ENCODE measurements around the gene PTPN5.
A peak's percentile ranks its signal among the peaks of the same experiment; 100 is the strongest.

PTPN5 gene

DNA sequence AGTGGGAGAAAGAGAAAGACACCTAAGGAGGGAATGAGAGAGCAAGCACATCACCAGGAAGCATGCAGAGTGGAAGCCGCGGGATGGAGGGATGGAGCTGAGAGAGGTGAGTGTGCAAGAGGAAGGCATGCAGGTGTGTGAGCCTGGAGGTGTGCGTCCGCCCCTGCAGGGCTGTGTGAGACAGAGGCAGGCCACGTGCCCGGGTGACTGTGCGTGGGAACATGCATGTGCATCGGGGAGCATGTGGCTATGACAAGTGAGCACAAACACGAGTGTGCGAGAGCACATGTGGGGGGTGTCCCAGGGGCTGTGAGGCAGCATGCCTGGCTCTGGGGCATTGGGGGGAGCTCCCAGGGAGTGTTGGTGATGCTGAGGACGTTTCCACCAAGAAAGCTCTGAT, 29.9 kb downstream of the PTPN5 start:
- no peaks in the 10 kb centered on the region for H3K36me3 Mint-ChIP-seq
- H3K4me3 Mint-ChIP-seq, result no peak overlapping the region
- H3K27me3 Mint-ChIP-seq, result peaks cover 9% of the 10 kb centered on the region
- no peak for ATAC-seq
- H3K9me3 Mint-ChIP-seq, result no peaks in the 10 kb centered on the region
- peaks cover 5% of the 10 kb centered on the region for H3K4me1 Mint-ChIP-seq
- no peak overlapping the region for H3K27ac Mint-ChIP-seq

DNA sequence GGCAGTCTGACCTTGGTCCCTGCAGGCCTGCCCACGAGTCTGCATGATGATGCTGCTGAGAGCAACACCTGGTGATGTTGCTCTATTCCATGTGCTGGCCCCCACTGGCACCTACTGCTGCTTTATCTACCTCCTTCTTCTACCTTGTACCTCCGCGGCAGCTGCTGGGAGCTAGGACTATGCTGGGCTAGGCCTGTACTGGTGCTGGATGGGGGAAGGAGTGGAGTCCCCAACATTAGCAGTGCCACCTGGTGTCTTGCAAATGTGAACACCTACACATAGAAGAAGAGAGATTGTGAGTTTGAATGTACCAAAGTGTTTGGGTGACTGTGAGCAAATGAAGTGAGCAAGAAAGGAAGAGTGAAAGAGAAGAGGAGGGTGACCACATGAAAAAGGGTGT, 30.5 kb downstream of the PTPN5 start:
- Mint-ChIP-seq H3K4me1 (peaks cover 5% of the 10 kb centered on the region), H3K4me3 (no peak overlapping the region), H3K36me3 (no peaks in the 10 kb centered on the region), H3K27me3 (peaks cover 9% of the 10 kb centered on the region), H3K27ac (no peak overlapping the region), H3K9me3 (no peaks in the 10 kb centered on the region)
- no peak for ATAC-seq

DNA sequence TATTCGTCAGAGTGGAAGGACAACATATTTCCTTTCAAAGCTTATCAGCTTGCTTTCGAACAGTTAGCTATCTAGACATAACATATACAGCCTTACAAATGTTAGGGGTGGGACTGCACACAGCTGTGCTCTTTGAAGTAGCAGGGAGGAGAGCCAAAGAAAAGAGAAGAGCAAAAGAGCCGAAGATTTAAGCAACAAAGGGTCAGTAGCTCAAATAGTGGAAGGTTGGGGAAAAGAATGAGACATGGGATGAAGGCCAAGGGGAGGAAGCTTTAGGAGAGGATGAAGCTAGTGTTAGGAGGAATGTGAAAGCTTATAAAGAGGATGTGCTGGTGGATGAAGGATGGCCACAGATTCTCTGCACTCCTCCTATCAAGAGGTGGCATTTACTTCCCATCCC, 33.8 kb downstream of the PTPN5 start:
- H3K36me3 Mint-ChIP-seq, result no peaks in the 10 kb centered on the region
- H3K27me3 Mint-ChIP-seq, result peaks cover 12% of the 10 kb centered on the region
- ATAC-seq, result no peak
- no peaks in the 10 kb centered on the region for H3K4me1 Mint-ChIP-seq
- no peaks in the 10 kb centered on the region for H3K9me3 Mint-ChIP-seq
- no peak overlapping the region for H3K4me3 Mint-ChIP-seq
- H3K27ac Mint-ChIP-seq, result no peak overlapping the region

DNA sequence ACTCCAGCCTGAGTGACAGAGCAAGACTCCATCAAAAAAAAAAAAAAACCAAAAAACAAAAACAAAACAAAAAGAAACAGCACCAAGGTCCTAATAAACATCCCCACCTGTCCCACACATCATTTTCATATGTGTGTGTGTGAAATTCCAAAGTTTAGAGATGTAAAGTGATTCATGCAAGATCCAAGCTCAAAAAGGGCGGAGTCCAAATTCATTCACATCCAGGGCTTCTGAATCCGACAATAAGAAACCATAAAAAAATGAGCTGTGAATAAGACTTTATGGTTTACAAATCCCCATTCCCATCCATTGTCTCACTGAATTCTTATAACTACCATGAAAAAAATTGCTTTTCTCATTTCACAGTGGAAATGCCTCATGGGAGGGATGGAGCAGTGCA, 34.7 kb downstream of the PTPN5 start:
- Mint-ChIP-seq H3K36me3 (no peaks in the 10 kb centered on the region), H3K27me3 (peaks cover 20% of the 10 kb centered on the region), H3K4me3 (no peak overlapping the region), H3K9me3 (no peaks in the 10 kb centered on the region), H3K27ac (no peak overlapping the region), H3K4me1 (no peaks in the 10 kb centered on the region)
- no peak for ATAC-seq

DNA sequence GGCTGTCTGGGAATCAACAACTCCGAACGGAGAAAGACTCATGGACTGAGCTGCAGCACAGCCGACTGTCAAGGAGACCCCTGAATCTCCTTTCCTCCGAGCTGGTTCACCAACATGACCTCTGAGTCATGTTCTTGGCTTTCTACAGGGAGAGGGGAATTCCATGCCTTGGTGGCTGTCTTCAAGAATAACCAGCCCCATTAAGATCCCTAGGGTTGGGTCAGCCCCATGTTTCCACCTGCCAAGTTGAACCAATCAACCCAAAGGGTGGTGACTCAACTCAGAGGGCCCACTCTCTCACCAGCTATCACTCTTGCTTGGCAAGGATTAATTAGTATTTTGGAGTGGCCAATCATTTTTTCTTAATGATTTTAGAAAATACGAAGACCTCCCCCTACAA, 37.3 kb downstream of the PTPN5 start:
- peak; percentile 37 for ATAC-seq
- Mint-ChIP-seq H3K4me3 (no peak overlapping the region), H3K4me1 (no peaks in the 10 kb centered on the region), H3K9me3 (no peaks in the 10 kb centered on the region), H3K36me3 (no peaks in the 10 kb centered on the region), H3K27me3 (peaks cover 23% of the 10 kb centered on the region), H3K27ac (no peak overlapping the region)

DNA sequence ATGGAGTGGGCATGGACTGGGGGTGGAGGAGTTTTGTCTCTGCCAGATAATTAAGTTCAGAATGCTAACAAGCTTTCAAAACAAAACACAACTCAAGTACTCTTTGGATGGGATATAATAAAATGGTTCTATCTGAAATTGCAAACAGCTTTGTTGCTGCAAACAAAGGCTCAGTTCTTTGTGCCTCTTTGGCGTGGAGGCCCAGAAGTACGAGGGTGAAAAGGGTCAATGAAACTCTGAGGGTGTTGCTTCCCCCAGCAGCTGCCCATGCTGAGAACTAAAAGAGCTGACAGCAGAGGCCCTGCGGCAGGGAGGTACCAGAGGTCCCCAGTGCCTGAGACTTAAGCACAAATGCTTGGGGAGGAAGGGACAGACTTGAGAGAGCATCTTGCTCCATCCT, 39.1 kb downstream of the PTPN5 start:
- Mint-ChIP-seq H3K27me3 (peaks cover 23% of the 10 kb centered on the region), H3K4me1 (no peaks in the 10 kb centered on the region), H3K9me3 (no peaks in the 10 kb centered on the region), H3K27ac (no peak overlapping the region), H3K4me3 (no peak overlapping the region), H3K36me3 (no peaks in the 10 kb centered on the region)
- no peak for ATAC-seq

DNA sequence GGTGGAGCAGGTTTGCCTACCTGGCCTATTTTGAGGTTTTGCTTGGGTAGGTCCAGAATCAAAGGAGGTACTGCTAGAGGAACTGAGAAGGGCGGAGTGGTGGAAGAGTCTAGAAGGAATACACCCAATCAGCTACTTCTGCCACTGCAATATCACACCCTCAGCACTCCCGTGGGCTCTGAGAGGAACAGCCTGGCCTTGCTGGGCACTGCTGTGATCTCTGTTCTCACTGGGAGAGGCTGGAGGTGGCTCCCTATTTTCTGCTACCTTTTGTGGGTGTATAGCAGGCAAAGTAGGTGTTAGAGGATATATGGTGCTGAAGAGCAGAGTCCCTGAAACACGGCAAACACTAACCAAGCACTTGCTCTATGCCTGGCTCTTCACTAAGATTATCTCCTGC, 40.7 kb downstream of the PTPN5 start:
- Mint-ChIP-seq H3K9me3 (no peaks in the 10 kb centered on the region), H3K27me3 (peaks cover 23% of the 10 kb centered on the region), H3K27ac (no peak overlapping the region), H3K4me1 (no peaks in the 10 kb centered on the region), H3K36me3 (no peaks in the 10 kb centered on the region), H3K4me3 (no peak overlapping the region)
- no peak for ATAC-seq

DNA sequence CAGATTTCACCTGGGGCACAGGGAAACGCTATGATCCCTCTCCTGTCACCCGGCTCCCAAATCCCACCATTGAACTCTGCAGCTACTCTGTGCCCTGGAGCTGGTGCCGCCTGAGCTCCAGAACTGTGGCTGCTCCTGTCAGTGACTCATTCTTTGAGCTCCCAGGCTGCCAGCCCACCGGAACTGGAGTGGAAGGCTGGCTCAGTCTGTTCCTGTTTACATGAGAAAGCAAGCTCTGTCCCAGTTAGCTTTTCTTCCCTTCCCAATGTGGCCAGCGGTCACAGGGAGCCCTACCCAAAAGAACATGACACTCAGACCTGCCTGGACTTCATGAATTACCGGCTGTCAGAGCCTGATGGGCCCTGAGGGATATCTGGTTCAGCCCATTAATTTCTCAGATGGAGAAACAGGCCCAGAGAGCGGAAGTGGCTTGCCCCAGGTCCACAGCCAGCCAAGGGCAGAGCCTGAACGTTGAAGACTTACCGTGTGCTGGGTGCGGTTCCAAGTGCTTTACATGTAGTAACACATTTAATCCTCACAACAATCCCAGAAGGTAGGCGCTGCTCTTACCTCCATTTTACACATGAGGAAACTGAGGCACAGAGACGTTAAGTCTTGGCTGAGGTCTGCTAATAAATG, 41.8 kb downstream of the PTPN5 start:
- H3K27me3 Mint-ChIP-seq, result peaks cover 23% of the 10 kb centered on the region
- H3K9me3 Mint-ChIP-seq, result no peaks in the 10 kb centered on the region
- no peak for ATAC-seq
- no peak overlapping the region for H3K4me3 Mint-ChIP-seq
- no peak overlapping the region for H3K27ac Mint-ChIP-seq
- H3K4me1 Mint-ChIP-seq, result no peaks in the 10 kb centered on the region
- H3K36me3 Mint-ChIP-seq, result no peaks in the 10 kb centered on the region

DNA sequence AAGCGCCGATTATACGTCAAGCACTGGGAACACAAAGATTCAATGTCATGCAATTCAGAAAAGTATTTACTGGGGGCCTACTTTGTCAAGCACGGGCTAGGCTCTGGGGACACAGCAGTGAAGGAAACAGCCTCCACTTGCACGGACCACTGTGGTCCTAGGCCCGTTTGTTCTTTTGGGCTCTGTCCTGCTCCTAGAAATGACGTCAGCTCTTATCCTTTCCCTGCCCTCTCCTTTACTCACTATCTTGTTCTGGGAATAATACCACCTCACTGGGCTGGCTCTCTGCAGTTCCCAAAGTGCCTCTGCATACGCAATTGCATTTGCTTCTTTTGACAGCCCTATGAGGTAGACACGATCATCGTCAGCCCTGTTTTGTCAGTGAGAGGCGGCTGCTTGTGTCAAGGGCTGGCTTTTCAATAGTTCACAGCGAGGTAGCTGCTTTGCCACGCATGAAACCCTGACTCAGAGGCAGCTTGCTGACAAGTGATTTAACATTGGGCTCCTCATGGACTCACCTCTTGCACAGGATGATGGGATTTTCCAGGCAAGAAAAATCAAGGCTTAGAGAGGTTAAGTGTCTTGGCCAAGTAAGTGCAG, 42.7 kb downstream of the PTPN5 start:
- no peaks in the 10 kb centered on the region for H3K36me3 Mint-ChIP-seq
- H3K9me3 Mint-ChIP-seq, result no peaks in the 10 kb centered on the region
- ATAC-seq, result no peak
- no peak overlapping the region for H3K27ac Mint-ChIP-seq
- no peak overlapping the region for H3K4me3 Mint-ChIP-seq
- no peaks in the 10 kb centered on the region for H3K4me1 Mint-ChIP-seq
- peaks cover 19% of the 10 kb centered on the region for H3K27me3 Mint-ChIP-seq

DNA sequence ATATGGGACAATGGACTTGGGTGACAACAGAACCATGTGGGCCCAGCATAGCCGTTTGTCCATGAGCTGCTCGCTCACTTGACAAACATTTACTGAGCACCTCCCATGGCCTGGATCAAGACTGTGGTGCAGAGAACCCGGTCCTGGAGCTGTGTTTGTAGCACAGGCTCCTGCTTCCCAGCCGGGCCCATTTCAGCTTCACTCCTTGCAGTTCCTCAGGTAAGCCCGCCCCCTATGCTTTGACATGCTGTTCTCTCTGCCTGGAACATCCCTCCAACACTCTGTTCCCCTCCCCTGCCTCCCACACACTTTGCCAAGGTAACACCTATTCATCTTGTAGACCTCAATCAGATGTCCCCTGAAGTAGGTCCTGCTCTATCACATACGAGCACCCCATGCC, 46.3 kb downstream of the PTPN5 start:
- no peaks in the 10 kb centered on the region for H3K9me3 Mint-ChIP-seq
- no peak for ATAC-seq
- no peak overlapping the region for H3K27ac Mint-ChIP-seq
- no peaks in the 10 kb centered on the region for H3K27me3 Mint-ChIP-seq
- no peaks in the 10 kb centered on the region for H3K4me1 Mint-ChIP-seq
- no peak overlapping the region for H3K4me3 Mint-ChIP-seq
- no peaks in the 10 kb centered on the region for H3K36me3 Mint-ChIP-seq

DNA sequence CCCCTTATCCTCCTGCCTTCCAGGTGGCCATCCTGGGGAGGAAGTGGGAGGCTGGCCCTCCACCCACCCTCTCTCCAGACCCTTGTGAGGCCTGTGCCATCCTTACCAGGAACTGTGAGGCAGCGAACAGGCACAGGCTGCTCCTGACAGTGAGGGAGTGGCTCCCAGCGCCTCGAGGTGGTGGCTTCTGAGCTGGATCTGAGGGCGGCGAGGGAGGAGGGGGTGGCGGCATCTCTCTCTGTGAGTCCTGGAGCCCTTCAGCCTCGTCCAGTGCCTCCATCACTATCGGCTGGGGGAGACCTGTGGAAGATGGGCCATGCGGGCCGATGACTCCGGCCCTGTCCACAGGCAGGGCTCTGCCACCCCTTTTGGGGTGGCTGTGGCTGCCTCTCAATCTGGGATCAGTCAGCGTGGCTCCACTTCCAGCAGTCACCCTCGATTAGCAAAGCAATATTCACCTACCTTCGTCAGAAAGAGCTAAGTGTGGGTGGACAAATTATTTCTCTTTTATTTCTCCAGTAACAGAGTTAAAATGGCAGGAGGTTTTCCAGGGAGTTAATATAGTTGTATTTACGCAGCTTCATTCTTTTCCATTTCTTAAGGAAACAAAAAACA, 47.6 kb downstream of the PTPN5 start:
- H3K27ac Mint-ChIP-seq, result no peak overlapping the region
- H3K36me3 Mint-ChIP-seq, result no peaks in the 10 kb centered on the region
- no peak for ATAC-seq
- H3K4me3 Mint-ChIP-seq, result no peak overlapping the region
- H3K4me1 Mint-ChIP-seq, result no peaks in the 10 kb centered on the region
- no peaks in the 10 kb centered on the region for H3K9me3 Mint-ChIP-seq
- peaks cover 3% of the 10 kb centered on the region for H3K27me3 Mint-ChIP-seq

DNA sequence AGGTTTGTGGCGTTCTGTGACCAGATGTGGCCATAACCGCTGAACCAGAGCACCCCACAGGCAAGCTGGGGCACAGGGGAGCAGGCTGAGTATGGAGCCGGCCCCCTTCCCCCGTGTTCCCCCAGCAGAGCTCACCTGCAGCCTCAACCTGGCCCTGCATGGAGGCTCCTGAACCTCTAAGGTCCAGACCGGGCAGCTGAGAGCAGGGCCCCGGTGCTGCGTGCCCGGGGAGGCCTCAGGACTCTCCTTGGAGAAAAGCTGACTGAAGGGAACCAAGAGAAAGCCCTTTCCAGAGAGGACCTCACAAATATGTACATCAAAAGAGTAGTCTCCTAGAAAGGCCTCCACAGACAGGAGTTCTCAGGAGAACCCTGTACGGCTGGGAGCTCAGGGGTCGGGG, 48.2 kb downstream of the PTPN5 start:
- Mint-ChIP-seq H3K4me3 (no peak overlapping the region), H3K9me3 (no peaks in the 10 kb centered on the region), H3K27me3 (peaks cover 9% of the 10 kb centered on the region), H3K27ac (no peak overlapping the region), H3K4me1 (no peaks in the 10 kb centered on the region), H3K36me3 (no peaks in the 10 kb centered on the region)
- no peak for ATAC-seq

DNA sequence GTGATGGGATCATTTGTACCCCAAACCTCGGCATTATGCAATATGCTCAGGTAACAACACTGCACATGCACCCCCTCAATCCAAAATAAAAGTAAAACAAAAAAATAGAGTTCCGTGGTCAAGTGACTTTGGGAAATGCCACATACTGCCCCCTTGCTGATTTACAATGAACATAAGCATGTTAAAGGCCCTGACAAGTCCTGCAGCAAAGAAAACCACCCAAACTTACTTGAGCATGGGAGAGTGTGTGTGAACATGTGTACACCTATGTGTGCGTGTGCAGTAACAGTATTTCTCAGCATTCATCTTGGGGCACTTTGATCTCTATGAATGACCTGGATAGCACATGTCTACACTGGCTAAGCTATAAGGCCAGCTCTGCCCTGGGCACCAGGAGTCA, 49.8 kb downstream of the PTPN5 start:
- H3K9me3 Mint-ChIP-seq, result no peaks in the 10 kb centered on the region

DNA sequence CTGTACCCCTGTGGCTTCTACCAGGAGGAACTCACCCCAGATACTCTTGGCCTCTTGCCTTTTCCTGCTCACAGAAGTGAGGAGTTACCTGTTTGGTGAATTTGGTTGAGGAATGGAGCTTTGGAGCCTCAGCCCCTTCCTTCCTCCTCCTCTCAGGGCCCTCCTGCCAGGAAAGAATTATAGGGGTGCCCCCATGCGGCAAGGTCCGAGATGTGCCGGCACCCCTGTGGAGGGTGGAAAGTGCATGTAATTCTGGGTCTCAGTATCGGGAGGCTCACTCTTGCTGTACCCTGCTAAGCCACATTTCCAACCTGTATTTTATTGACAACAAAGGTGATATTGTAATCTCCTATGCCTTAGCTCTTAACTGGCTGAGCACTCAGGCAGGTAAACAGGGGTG, 51.9 kb downstream of the PTPN5 start:
- ATAC-seq, result no peak
- Mint-ChIP-seq H3K36me3 (no peaks in the 10 kb centered on the region), H3K9me3 (no peaks in the 10 kb centered on the region), H3K4me1 (no peaks in the 10 kb centered on the region), H3K27ac (no peak overlapping the region), H3K4me3 (no peak overlapping the region), H3K27me3 (peaks cover 28% of the 10 kb centered on the region)

More for the DNA sequence above, 49.8 kb downstream of the PTPN5 start:
- no peaks in the 10 kb centered on the region for H3K36me3 Mint-ChIP-seq
- no peak overlapping the region for H3K27ac Mint-ChIP-seq
- H3K27me3 Mint-ChIP-seq, result peaks cover 15% of the 10 kb centered on the region
- no peaks in the 10 kb centered on the region for H3K4me1 Mint-ChIP-seq
- ATAC-seq, result no peak
- no peak overlapping the region for H3K4me3 Mint-ChIP-seq

DNA sequence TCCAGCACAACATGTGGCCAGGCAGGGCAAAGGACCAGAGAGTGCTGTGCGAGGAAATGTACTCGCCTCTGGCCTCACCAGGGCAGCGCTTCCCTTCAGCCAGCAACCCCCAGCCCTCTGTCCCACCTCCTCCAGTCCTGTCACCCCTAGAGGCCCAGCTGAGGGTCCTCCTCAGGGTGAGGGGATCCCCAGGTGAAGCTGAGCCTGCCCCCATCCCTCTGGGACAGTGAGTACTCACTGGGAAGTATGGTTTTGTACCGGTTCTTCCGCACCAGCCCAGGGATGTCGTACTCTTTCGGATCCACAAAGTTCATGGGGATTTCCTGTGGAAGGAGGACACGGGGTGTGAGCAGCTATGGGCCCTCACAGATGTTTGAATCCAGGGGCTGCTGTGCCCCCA, 54.0 kb downstream of the PTPN5 start:
- no peak overlapping the region for H3K4me3 Mint-ChIP-seq
- no peak overlapping the region for H3K27ac Mint-ChIP-seq
- H3K36me3 Mint-ChIP-seq, result no peaks in the 10 kb centered on the region
- H3K9me3 Mint-ChIP-seq, result no peaks in the 10 kb centered on the region
- peaks cover 28% of the 10 kb centered on the region for H3K27me3 Mint-ChIP-seq
- ATAC-seq, result no peak
- H3K4me1 Mint-ChIP-seq, result no peaks in the 10 kb centered on the region

DNA sequence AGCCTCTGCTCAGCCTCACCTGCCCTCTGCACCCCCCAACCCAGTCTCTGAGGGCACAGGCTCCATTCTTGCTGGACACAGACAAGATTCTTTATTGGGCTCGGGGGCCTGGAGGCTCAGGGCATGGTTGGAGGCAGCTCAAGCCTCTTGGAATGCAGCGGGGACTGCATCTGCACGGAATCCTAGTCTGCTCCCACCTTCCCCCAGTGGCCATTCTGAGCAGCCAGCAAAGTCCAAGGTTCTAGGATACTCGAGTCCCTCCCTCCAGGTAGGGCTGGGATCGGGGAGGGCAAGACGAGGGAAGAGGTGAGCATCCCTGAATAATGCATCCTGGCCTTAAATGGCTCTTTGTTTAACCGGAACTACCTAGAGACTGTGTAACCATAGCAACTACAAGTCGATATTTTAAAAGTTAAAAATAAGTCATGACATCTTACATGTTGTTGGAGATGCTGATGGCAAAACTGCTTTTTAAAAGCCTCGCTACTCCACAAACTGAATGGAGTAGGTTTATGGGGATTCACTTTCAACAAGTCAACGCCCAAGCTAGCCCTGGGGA, 54.9 kb downstream of the PTPN5 start:
- no peaks in the 10 kb centered on the region for H3K9me3 Mint-ChIP-seq
- H3K27ac Mint-ChIP-seq, result no peak overlapping the region
- peaks cover 7% of the 10 kb centered on the region for H3K4me1 Mint-ChIP-seq
- ATAC-seq, result no peak
- no peak overlapping the region for H3K4me3 Mint-ChIP-seq
- H3K27me3 Mint-ChIP-seq, result peaks cover 28% of the 10 kb centered on the region
- no peaks in the 10 kb centered on the region for H3K36me3 Mint-ChIP-seq
